ENCODE measurements around the gene PADI1.
A peak's percentile ranks its signal among the peaks of the same experiment; 100 is the strongest.

PADI1 gene, protein sequence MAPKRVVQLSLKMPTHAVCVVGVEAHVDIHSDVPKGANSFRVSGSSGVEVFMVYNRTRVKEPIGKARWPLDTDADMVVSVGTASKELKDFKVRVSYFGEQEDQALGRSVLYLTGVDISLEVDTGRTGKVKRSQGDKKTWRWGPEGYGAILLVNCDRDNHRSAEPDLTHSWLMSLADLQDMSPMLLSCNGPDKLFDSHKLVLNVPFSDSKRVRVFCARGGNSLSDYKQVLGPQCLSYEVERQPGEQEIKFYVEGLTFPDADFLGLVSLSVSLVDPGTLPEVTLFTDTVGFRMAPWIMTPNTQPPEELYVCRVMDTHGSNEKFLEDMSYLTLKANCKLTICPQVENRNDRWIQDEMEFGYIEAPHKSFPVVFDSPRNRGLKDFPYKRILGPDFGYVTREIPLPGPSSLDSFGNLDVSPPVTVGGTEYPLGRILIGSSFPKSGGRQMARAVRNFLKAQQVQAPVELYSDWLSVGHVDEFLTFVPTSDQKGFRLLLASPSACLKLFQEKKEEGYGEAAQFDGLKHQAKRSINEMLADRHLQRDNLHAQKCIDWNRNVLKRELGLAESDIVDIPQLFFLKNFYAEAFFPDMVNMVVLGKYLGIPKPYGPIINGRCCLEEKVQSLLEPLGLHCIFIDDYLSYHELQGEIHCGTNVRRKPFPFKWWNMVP

DNA sequence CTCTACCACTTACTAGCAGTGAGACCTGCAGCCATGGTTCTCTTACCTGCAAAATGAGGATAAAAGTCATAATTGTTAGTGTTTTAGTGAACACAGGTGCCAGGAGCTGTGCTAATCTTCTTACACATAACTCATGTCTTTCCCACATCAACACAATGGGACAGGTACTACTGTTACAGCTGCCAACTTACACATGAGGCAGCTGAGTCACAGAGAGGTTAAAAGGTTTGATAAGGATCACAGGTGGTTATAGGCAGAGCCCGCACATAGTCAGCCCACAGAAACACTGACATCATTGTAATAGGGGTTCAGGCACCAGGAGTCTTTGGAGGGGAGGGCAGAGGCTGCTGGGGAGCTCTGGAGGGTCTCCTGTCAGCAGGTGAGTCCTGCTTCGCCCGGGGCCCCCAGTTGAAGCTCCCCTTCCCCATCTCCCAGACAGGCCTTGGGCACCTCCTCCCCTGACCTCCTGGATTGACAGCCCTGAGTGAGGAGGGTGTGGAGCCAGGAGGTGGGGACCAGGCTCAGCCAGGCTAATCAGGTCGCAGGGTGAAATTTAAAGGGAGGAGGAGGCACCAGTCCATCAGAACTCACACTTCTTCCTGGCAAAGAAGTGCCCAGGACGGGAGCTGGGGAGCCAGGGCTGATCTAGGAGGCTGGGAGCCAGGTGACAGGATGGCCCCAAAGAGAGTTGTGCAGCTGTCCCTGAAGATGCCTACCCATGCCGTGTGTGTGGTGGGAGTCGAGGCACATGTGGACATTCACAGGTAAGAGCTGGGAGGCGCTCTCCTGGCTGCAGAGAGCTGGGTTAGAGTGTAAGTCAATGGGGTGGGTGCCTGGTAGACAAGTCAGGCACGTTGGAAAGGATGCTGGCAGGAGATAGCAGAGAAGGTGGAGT is at the start of gene PADI1:
TSS of gene PADI1 (plus strand) at position 583 of the 895 bp plus-strand sequence. CDS start at position 673, 90 bp downstream.
- in situ Hi-C loops (cut with MboI; ENCODE audit: low sequenced_read_pairs, unreplicated experiment), result no loop called here
- DNase-seq (ENCODE audit: low spot score), result no peak
- TF ChIP-seq, protein P1, sequence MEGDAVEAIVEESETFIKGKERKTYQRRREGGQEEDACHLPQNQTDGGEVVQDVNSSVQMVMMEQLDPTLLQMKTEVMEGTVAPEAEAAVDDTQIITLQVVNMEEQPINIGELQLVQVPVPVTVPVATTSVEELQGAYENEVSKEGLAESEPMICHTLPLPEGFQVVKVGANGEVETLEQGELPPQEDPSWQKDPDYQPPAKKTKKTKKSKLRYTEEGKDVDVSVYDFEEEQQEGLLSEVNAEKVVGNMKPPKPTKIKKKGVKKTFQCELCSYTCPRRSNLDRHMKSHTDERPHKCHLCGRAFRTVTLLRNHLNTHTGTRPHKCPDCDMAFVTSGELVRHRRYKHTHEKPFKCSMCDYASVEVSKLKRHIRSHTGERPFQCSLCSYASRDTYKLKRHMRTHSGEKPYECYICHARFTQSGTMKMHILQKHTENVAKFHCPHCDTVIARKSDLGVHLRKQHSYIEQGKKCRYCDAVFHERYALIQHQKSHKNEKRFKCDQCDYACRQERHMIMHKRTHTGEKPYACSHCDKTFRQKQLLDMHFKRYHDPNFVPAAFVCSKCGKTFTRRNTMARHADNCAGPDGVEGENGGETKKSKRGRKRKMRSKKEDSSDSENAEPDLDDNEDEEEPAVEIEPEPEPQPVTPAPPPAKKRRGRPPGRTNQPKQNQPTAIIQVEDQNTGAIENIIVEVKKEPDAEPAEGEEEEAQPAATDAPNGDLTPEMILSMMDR (IDR thresholded peaks at IDR 0.05; ENCODE audit: borderline replicate concordance, control extremely low read depth, extremely low read depth, insufficient read depth, missing control alignments), result no peak

DNA sequence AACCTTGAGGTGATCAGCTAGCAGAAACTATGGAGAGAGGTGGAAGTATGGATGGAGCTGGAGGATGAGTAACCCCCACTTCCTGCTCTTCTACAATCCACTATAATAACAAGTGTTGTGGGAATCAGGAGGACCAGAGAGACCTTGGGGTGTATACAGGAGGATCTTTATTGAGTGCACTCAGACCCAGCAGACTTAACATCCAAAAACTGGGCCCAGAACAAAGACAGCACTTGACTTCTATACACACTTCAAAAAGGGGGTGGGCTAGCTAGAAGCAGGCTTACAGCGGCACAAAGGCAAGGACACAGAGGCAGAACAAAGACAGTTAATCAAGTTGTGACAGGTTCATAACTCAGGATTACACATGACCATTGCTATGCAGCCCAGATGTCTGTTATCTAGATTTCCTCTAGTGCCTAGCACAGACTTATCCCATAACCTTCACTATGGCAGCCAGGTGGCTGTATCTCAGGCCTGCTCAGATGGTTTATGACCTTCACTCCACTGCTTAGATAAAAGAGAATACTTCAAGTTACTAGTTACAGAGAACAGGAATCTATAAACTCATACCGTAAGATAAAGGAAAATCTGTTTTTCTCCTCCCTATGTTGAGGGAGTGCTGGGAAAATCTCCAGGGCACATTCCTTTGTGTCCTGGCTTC is 49.5 kb upstream of the PADI1 start:
- TF ChIP-seq, protein P1 (IDR thresholded peaks at IDR 0.05; ENCODE audit: borderline replicate concordance, control extremely low read depth, extremely low read depth, insufficient read depth, missing control alignments), result no peak
- DNase-seq (ENCODE audit: low spot score), result no peak
- in situ Hi-C loops (cut with MboI; ENCODE audit: low sequenced_read_pairs, unreplicated experiment), result no loop called here

DNA sequence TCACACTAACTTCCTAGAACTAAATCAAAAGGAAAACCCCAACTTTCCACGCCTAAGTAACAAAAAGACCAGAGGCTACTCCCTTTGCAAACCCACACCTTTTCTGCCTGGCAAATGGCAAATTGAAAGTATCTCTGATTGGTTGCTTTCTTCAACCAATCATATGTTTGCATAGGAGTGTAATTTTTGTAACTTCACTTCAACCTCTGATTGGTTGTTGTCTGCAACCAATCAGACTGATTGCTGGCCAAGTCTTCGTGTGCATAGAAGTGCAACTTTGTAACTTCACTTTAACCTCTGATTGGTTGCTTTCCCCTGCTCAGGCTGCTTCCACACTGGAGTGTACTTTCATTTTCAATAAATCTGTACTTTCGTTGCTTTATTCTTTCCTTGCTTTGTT is 48.8 kb upstream of the PADI1 start:
- peak; percentile 1 for DNase-seq (ENCODE audit: low spot score)
- in situ Hi-C loops (cut with MboI; ENCODE audit: low sequenced_read_pairs, unreplicated experiment), result no loop called here

DNA sequence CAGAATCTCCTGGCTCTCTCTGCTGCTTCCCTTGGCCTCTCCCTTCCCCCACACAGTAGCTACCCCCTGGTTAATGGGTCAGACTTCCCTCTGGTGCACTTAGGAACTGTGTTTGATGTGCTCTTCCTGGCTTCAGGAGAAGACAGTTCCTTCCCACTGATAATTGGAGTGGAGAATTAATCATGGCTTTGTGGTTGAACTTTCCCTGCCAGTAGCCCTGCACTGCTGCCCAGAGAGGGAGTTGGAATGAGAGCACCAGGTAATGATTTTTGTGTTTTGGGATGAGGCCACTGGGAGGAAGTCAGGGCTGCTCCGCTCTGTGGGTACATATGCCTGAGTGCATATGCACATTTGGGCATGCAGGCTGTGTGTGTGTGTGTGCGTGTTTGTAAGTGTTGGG is 46.0 kb upstream of the PADI1 start:
- TF ChIP-seq, protein P1 (IDR thresholded peaks at IDR 0.05; ENCODE audit: borderline replicate concordance, control extremely low read depth, extremely low read depth, insufficient read depth, missing control alignments), result no peak
- in situ Hi-C loops (cut with MboI; ENCODE audit: low sequenced_read_pairs, unreplicated experiment), result no loop called here

More for the DNA sequence above, 48.8 kb upstream of the PADI1 start:
- TF ChIP-seq, protein P1 (IDR thresholded peaks at IDR 0.05; ENCODE audit: borderline replicate concordance, control extremely low read depth, extremely low read depth, insufficient read depth, missing control alignments), result no peak

DNA sequence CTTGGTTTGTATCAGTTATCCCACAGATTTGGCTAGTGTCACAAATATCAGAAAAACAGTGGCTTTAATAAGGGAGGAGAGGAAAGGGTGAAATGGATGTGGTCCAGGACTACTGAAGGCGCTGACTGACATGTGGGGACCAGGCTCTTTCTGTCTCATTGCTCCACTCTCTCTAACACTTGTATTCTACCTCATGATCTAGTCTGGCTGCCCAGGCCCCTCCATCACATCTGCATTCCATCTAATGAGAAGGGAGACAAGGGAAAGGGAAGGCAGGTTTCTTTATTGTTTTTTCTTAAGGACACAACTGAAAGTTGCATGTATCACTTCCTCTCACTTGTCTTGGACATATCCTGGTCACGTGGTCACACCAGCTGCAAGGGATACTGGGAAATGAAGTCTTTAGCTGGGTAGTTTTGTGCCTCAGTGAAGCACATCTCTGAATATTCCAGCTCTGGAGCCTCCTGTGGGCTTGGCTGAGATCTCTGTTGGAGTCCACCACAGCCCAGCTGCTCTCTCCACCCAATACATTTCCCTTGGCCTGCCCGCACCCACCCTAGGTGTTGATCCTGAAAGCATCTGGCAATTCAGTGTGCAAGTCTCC is 43.7 kb upstream of the PADI1 start:
- no peak for DNase-seq (ENCODE audit: low spot score)
- TF ChIP-seq, protein P1 (IDR thresholded peaks at IDR 0.05; ENCODE audit: borderline replicate concordance, control extremely low read depth, extremely low read depth, insufficient read depth, missing control alignments), result no peak
- in situ Hi-C loops (cut with MboI; ENCODE audit: low sequenced_read_pairs, unreplicated experiment), result no loop called here

More for the DNA sequence above, 46.0 kb upstream of the PADI1 start:
- DNase-seq (ENCODE audit: low spot score), result no peak

Measured in GM13976 (cell line).